T-cell (primary cell): ENCODE data around the gene PRDM12. TPM values are rescaled to one million over a fixed set of nuclear protein-coding genes. Genes with fewer than 3 reads are reported as not detected.

Experiments used
- ATAC-seq, 4 experiments: fragments of 200-7000 bp in 3 of 4; fragments of 150-1000 bp in 1 of 4; cut with Tn5 transposase; replicated peaks in 1 of 4; 1 replicate in 3 of 4; 2 replicates in 1 of 4; pipeline ENCODE4 v1.10.0; 2021; ENCODE audit warnings: moderate library complexity in 3 of 4, mild to moderate bottlenecking in 2 of 4, moderate number of reproducible peaks in 1 of 4
- CTCF ChIA-PET, 2 donors: fragments of 300-600 bp; sonication (Branson Sonifier 250); formaldehyde crosslinking; loops; one replicate each; lab custom pipeline; 2022; ENCODE audit warnings: antibody characterized with exemption in 2 of 2; lab: Charles Lee
- POLR2A ChIA-PET, 2 donors: fragments of 300-600 bp; sonication (Branson Sonifier 250); formaldehyde crosslinking; loops; one replicate each; lab custom pipeline; 2022; ENCODE audit warnings: antibody characterized with exemption in 2 of 2; lab: Charles Lee
- DNase-seq, 35 experiments: peaks; one replicate each; pipeline versions ENCODE4 v3.0.0 to v3.0.0-alpha.2; 2013 to 2023
- H3K27ac ChIP-seq: one replicate; pipeline ENCODE4 v1.5.1; 2013; ENCODE audit warnings: low read length
- H3K27me3 ChIP-seq, 2 experiments: replicated peaks in 1 of 2; 1 replicate in 1 of 2; 2 replicates in 1 of 2; pipeline versions ENCODE4 v1.6.1 to v1.7.0; 2013; ENCODE audit warnings: low read length in 1 of 2, mixed read lengths in 1 of 2; ENCODE audit not compliant: control insufficient read depth in 2 of 2, insufficient read depth in 2 of 2; ENCODE audit errors: extremely low read depth in 1 of 2
- H3K36me3 ChIP-seq, 2 donors: 1 replicate in 1 of 2; 2 replicates in 1 of 2; pipeline versions ENCODE4 v1.6.1 to v1.7.0; 2013; ENCODE audit warnings: low read length in 1 of 2; ENCODE audit not compliant: control insufficient read depth in 2 of 2, insufficient read depth in 1 of 2; ENCODE audit errors: extremely low read depth in 1 of 2
- H3K4me1 ChIP-seq, 2 experiments: 1 replicate in 1 of 2; 2 replicates in 1 of 2; pipeline versions ENCODE4 v1.6.1 to v1.7.0; 2013; ENCODE audit warnings: low read length in 2 of 2, mixed read lengths in 1 of 2; ENCODE audit not compliant: insufficient read depth in 2 of 2, control insufficient read depth in 1 of 2; ENCODE audit errors: extremely low read depth in 1 of 2
- H3K4me3 ChIP-seq, 2 donors: 1 replicate in 1 of 2; 2 replicates in 1 of 2; pipeline versions ENCODE4 v1.5.1 to v1.7.0; 2013; ENCODE audit warnings: mild to moderate bottlenecking in 2 of 2, low read length in 1 of 2, moderate library complexity in 1 of 2; ENCODE audit not compliant: control insufficient read depth in 1 of 2; ENCODE audit errors: extremely low read depth in 1 of 2
- H3K9me3 ChIP-seq: 2 replicates; pipeline ENCODE4 v1.7.0; 2013
- H3K27ac Mint-ChIP-seq, 2 donors: one replicate each; pipeline ENCODE4 v1.8.0; 2020 to 2021; ENCODE audit warnings: mild to moderate bottlenecking in 2 of 2, mixed read lengths in 2 of 2
- H3K27me3 Mint-ChIP-seq, 2 donors: one replicate each; pipeline ENCODE4 v1.8.0; 2021 to 2022; ENCODE audit warnings: mixed read lengths in 2 of 2
- H3K36me3 Mint-ChIP-seq: one replicate; pipeline ENCODE4 v1.8.0; 2021; ENCODE audit warnings: mixed read lengths
- H3K4me1 Mint-ChIP-seq, 3 donors: one replicate each; pipeline ENCODE4 v1.8.0; 2020 to 2022; ENCODE audit warnings: mixed read lengths in 3 of 3, mild to moderate bottlenecking in 1 of 3
- H3K4me3 Mint-ChIP-seq, 3 donors: one replicate each; pipeline ENCODE4 v1.8.0; 2020 to 2022; ENCODE audit warnings: mild to moderate bottlenecking in 3 of 3, mixed read lengths in 3 of 3, moderate library complexity in 3 of 3
- H3K9me3 Mint-ChIP-seq, 3 donors: one replicate each; pipeline ENCODE4 v1.8.0; 2020 to 2022; ENCODE audit warnings: mixed read lengths in 3 of 3
- WGBS: methylation state at CpG from one replicate; pipeline ENCODE4 v1.1.5; 2013; ENCODE audit warnings: missing lambda C conversion rate; ENCODE audit not compliant: insufficient coverage; 5-methylcytosine and 5-hydroxymethylcytosine counted together
- total RNA-seq, 35 experiments: library from RNA in 6 of 35; stranded (reverse) in 6 of 35; fragments of 120-200 nt in 1 of 35; gene quantifications; one replicate each; pipeline versions ENCODE4 v1.2.1 to v1.2.4 and lab custom pipeline; 2013 to 2026

Gene PRDM12
- total RNA-seq, 5 donors from 2014 or later (not counting 1 experiment from before 2014, with no cell fraction given): 0.13 to 0.19 (median 0.16) TPM; not detected in 2

GRCh38 chr9:130731355-130731754 is 67.0 kb downstream of the PRDM12 start:
- CTCF ChIA-PET: no interaction called here
- peaks cover 23 to 32% (median 31%) of the 10 kb centered on the region in 3 donors for H3K4me1 Mint-ChIP-seq

DNA sequence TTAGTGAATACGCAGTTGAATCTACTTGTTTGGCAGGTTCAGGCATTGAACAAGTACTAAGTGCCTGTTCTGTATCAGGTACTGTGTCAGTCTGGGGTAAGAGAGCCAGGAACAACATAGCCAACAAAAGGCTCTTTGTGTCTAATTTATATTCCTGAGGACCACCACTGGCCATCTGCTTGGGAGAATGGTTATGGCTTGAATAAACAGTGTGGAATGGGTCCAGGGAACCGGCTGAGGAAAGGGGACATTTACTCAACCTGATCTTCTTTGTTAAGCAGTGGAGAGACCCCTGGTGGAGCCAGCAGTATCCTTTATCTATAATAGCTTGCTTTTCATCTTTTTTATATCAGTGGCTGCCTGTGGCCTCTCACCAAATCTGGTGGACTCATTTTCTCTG is 67.7 kb downstream of the PRDM12 start:
- no peaks in the 10 kb centered on the region for H3K4me1 ChIP-seq

More at GRCh38 chr9:130731355-130731754, 67.0 kb downstream of the PRDM12 start:
- Mint-ChIP-seq H3K36me3 (peaks cover 8% of the 10 kb centered on the region), H3K27ac (no peak overlapping the region), H3K4me3 (no peak overlapping the region), H3K27me3 (no peaks in the 10 kb centered on the region), H3K9me3 (peaks cover 0 to 3% (median 2%) of the 10 kb centered on the region in 3 donors)
- DNase-seq: no peak
- Histone ChIP-seq H3K27me3 (no peaks in the 10 kb centered on the region), H3K36me3 (peaks cover 0 to 2% of the 10 kb centered on the region in 2 donors), H3K9me3 (no peaks in the 10 kb centered on the region), H3K4me1 (no peaks in the 10 kb centered on the region), H3K4me3 (no peak overlapping the region), H3K27ac (no peak overlapping the region)
- WGBS: no CpG with 5 or more reads among the region's 2 CpGs
- no peak for ATAC-seq
- POLR2A ChIA-PET: interaction anchor here (0.5 to 0.7 kb wide), 3 partner anchors 17 to 239 kb away, joined by 3 to 4 read pairs (median 3); no protein-coding TSS in a partner anchor

More for the DNA sequence above, 67.7 kb downstream of the PRDM12 start:
- H3K9me3 Mint-ChIP-seq: peaks cover 0 to 3% (median 2%) of the 10 kb centered on the region in 3 donors
- ChIA-PET POLR2A (interaction anchor here in 1 of 2 donors (0.6 kb wide), 1 partner anchor 102 kb away, joined by 3 read pairs; no protein-coding TSS in a partner anchor), CTCF (no interaction called here)
- no CpG with 5 or more reads among the region's 2 CpGs for WGBS
- H3K27ac Mint-ChIP-seq: no peak overlapping the region
- DNase-seq: peak in 1 of 35 experiments; percentile 20
- Histone ChIP-seq H3K4me3 (no peak overlapping the region), H3K9me3 (no peaks in the 10 kb centered on the region), H3K36me3 (peaks cover 0 to 2% of the 10 kb centered on the region in 2 donors), H3K27me3 (no peaks in the 10 kb centered on the region), H3K27ac (no peak overlapping the region)
- ATAC-seq: no peak
- no peaks in the 10 kb centered on the region for H3K27me3 Mint-ChIP-seq
- H3K36me3 Mint-ChIP-seq: peaks cover 8% of the 10 kb centered on the region
- H3K4me3 Mint-ChIP-seq: no peak overlapping the region
- peaks cover 25 to 32% (median 31%) of the 10 kb centered on the region in 3 donors for H3K4me1 Mint-ChIP-seq

Other genes with a start within 250 kb of the PRDM12 start
- 1 to 10 TPM in 2 of 5 donors, under 1 TPM in 1, not detected in 2; 0.92 to 2.1 (median 1.2) TPM for gene ASS1, start 219.6 kb upstream of the PRDM12 start, total RNA-seq
- 10 to 100 TPM; 34.2 to 44.7 (median 41.9) TPM for gene FUBP3, start 85.0 kb upstream of the PRDM12 start, total RNA-seq
- gene EXOSC2, start 29.2 kb downstream of the PRDM12 start, total RNA-seq: 10 to 100 TPM; 49.1 to 59.1 (median 52.1) TPM
- gene ABL1, start 170.7 kb downstream of the PRDM12 start, total RNA-seq: 10 to 100 TPM; 33.3 to 40.0 (median 37.7) TPM
- not detected for gene QRFP, start 232.2 kb downstream of the PRDM12 start, total RNA-seq